Body of pancreas (tissue), 4 donors: ENCODE measurements around the gene ADGRG7. TPM values are rescaled to one million over a fixed set of nuclear protein-coding genes. Genes with fewer than 3 reads are reported as not detected.

Source experiments
- ATAC-seq: fragments of 150-250 bp; one replicate; pipeline ENCODE4 v1.9.1; 2016
- DNase-seq, 4 donors: peaks; one replicate each; pipeline ENCODE4 v3.0.0-alpha.2; 2019
- H3K27ac ChIP-seq, 4 donors: fragments of 200-600 bp; sonication (generic); 1 replicate in 3 of 4; 2 replicates in 1 of 4; pipeline versions ENCODE4 v1.5.1 to v1.6.1; 2016 to 2019; ENCODE audit warnings: mild to moderate bottlenecking in 1 of 4, mixed read lengths in 1 of 4, moderate library complexity in 1 of 4
- H3K27me3 ChIP-seq, 2 donors: fragments of 200-600 bp; sonication (generic); one replicate each; pipeline ENCODE4 v1.6.0; 2016; ENCODE audit warnings: mild to moderate bottlenecking in 1 of 2
- H3K36me3 ChIP-seq, 2 donors: fragments of 200-600 bp; sonication (generic); replicated peaks in 1 of 2; 2 replicates each; pipeline ENCODE4 v1.5.1; 2016; ENCODE audit warnings: low read depth in 2 of 2; ENCODE audit not compliant: insufficient read depth in 1 of 2
- H3K4me1 ChIP-seq: fragments of 200-600 bp; sonication (generic); one replicate; pipeline ENCODE4 v1.6.0; 2016
- H3K4me3 ChIP-seq, 2 donors: fragments of 200-600 bp; sonication (generic); 1 replicate in 1 of 2; 2 replicates in 1 of 2; pipeline ENCODE4 v1.5.1; 2016 to 2019
- H3K9me3 ChIP-seq, 3 donors: fragments of 200-600 bp; sonication (generic); 1 replicate in 2 of 3; 2 replicates in 1 of 3; pipeline ENCODE4 v1.5.1; 2016
- POLR2A ChIP-seq, 3 donors: fragments of 450-650 bp; IDR thresholded peaks; one replicate each; pipeline ENCODE4 v1.6.1; 2016; ENCODE audit warnings: antibody characterized with exemption in 3 of 3, mild to moderate bottlenecking in 2 of 3
- WGBS, 2 donors: methylation state at CpG; one replicate each; pipeline ENCODE4 v1.1.5; 2017; 5-methylcytosine and 5-hydroxymethylcytosine counted together
- intact Hi-C: fragments of 100-400 bp; cut with DNase I; formaldehyde crosslinking; loops from one replicate; pipeline ENCODE4 v1.15.1; 2023
- small RNA-seq: library from RNA; depleted of rRNA; stranded (forward); fragments of <200 nt; gene quantifications from one replicate; pipeline ENCODE3, GENCODE V24; 2016
- total RNA-seq, 2 donors: library from RNA; depleted of rRNA; stranded (reverse); fragments of >200 nt; gene quantifications; one replicate each; pipeline ENCODE4 v1.1.0, GENCODE V29; 2016
- TF ChIP-seq, protein P1 (sequence below), 7 experiments: fragments of 450-650 bp in 4 of 7; fragments of 200-600 bp in 3 of 7; sonication (generic) in 3 of 7; IDR thresholded peaks; one replicate each; pipeline ENCODE4 v1.5.1; 2016 to 2019; ENCODE audit warnings: antibody characterized with exemption in 7 of 7

The ADGRG7 gene
- total RNA-seq, 2 donors from 2014 or later = not detected

DNA sequence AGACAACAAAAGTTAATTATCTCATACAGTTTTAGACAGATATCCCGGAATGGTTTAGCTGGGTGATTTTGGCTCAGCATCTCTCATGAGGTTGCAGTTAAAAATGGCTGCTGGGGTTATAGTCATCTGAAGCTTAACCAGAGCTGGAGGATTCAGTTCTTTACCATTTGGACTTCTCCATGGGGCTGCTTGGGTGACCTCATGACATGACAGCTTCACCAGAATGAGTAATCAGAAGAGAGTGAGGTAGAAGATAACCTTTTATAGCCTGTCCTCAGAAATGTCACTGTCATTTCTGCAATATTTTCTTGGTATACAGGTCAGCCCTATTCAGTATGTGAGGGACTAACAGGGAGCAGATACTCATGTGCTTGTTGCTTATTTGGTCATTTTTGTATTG lies 130.8 kb downstream of the ADGRG7 start:
- Histone ChIP-seq H3K9me3 (no peaks in the 10 kb centered on the region), H3K27me3 (no peaks in the 10 kb centered on the region), H3K4me1 (no peaks in the 10 kb centered on the region), H3K4me3 (no peak overlapping the region), H3K36me3 (peaks cover 7 to 10% of the 10 kb centered on the region in 2 donors), H3K27ac (no peak overlapping the region)
- DNase-seq (no peak), ATAC-seq (no peak)
- no peak for TF ChIP-seq POLR2A (IDR thresholded peaks at IDR 0.05)
- TF ChIP-seq, protein P1, sequence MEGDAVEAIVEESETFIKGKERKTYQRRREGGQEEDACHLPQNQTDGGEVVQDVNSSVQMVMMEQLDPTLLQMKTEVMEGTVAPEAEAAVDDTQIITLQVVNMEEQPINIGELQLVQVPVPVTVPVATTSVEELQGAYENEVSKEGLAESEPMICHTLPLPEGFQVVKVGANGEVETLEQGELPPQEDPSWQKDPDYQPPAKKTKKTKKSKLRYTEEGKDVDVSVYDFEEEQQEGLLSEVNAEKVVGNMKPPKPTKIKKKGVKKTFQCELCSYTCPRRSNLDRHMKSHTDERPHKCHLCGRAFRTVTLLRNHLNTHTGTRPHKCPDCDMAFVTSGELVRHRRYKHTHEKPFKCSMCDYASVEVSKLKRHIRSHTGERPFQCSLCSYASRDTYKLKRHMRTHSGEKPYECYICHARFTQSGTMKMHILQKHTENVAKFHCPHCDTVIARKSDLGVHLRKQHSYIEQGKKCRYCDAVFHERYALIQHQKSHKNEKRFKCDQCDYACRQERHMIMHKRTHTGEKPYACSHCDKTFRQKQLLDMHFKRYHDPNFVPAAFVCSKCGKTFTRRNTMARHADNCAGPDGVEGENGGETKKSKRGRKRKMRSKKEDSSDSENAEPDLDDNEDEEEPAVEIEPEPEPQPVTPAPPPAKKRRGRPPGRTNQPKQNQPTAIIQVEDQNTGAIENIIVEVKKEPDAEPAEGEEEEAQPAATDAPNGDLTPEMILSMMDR (IDR thresholded peaks at IDR 0.05) = no peak
- 76 to 84% methylated on average over 1 of the region's 1 CpG for WGBS, 2 donors
- intact Hi-C loops = loop anchor here (10.0 kb wide), 1 partner anchor 455 kb away; no protein-coding TSS in a partner anchor

GRCh38 chr3:100743535-100743934 lies 134.1 kb downstream of the ADGRG7 start:
- Histone ChIP-seq H3K9me3 (no peaks in the 10 kb centered on the region), H3K27me3 (no peaks in the 10 kb centered on the region), H3K4me3 (no peak overlapping the region), H3K4me1 (no peaks in the 10 kb centered on the region), H3K27ac (no peak overlapping the region), H3K36me3 (peaks cover 11 to 14% of the 10 kb centered on the region in 2 donors)
- TF ChIP-seq, protein P1 (IDR thresholded peaks at IDR 0.05) = no peak
- no peak for TF ChIP-seq POLR2A (IDR thresholded peaks at IDR 0.05)
- DNase-seq (no peak), ATAC-seq (no peak)
- intact Hi-C loops = loop anchor here (10.0 kb wide), 1 partner anchor 451 kb away; no protein-coding TSS in a partner anchor
- 76 to 83% methylated on average over 3 of the region's 3 CpGs for WGBS, 2 donors

DNA sequence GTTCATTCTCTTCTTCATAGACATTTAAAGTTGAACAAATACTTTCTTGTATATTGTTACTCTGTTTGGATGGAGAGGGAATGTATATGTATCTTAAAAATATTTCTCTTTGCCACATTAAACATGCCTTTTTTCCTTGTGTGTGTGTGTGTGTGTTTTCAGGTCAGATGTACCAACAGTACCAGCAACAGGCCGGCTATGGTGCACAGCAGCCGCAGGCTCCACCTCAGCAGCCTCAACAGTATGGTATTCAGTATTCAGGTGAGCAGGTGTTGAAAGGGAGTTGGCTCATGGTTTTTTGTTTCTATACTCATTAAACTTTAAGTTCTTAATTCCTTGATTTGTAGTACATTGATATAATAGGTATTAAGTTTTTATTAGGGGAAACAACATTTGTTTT lies 135.3 kb downstream of the ADGRG7 start:
- DNase-seq = no peak
- intact Hi-C loops = loop anchor here (10.0 kb wide), 1 partner anchor 450 kb away; no protein-coding TSS in a partner anchor
- Histone ChIP-seq H3K9me3 (no peaks in the 10 kb centered on the region), H3K27ac (no peak overlapping the region), H3K27me3 (no peaks in the 10 kb centered on the region), H3K4me1 (no peaks in the 10 kb centered on the region), H3K36me3 (peaks cover 13 to 19% of the 10 kb centered on the region in 2 donors), H3K4me3 (no peak overlapping the region)
- WGBS, 2 donors = 97 to 100% methylated on average over 2 of the region's 2 CpGs
- TF ChIP-seq, protein P1 (IDR thresholded peaks at IDR 0.05) = no peak
- no peak for TF ChIP-seq POLR2A (IDR thresholded peaks at IDR 0.05)
- ATAC-seq = no peak

Small RNAs within 50 kb of the gene (small RNA-seq; reads per million reads assigned to genes)
- not detected for gene RF00322

Other genes starting within 250 kb of the ADGRG7 start
- 10 to 100 TPM; 17.1 to 25.9 TPM for gene TOMM70, start 208.5 kb upstream of the ADGRG7 start, total RNA-seq
- gene LNP1, start 208.1 kb upstream of the ADGRG7 start, total RNA-seq = 1 to 10 TPM; 4.6 to 6.2 TPM
- 10 to 100 TPM; 13.7 to 24.1 TPM for gene TMEM45A, start 117.0 kb upstream of the ADGRG7 start, total RNA-seq
- gene TFG, start 99.9 kb downstream of the ADGRG7 start, total RNA-seq = 10 to 100 TPM; 46.1 to 55.8 TPM